HepG2 (cell line): ENCODE results near the gene C16orf54. TPM values are rescaled to one million over a fixed set of nuclear protein-coding genes. Genes with fewer than 3 reads are reported as not detected.

ENCODE experiments used
- ARNTL ChIP-seq: sonication (generic); formaldehyde crosslinking; IDR thresholded peaks from 2 replicates; pipeline ENCODE4 v1.4.0; 2020; ENCODE audit warnings: mild to moderate bottlenecking, missing genetic modification reagents
- CREB1 ChIP-seq, 2 experiments: fragments of 450-650 bp in 1 of 2; IDR thresholded peaks; 2 replicates each; pipeline ENCODE4 v1.6.1; 2016 to 2017; ENCODE audit warnings: control low read depth in 1 of 2, mild to moderate bottlenecking in 1 of 2, missing compliant biosample characterization in 1 of 2, missing genetic modification characterization in 1 of 2
- EP300 ChIP-seq, 3 experiments: sonication (generic) in 1 of 3; formaldehyde crosslinking in 1 of 3; IDR thresholded peaks; 2 replicates each; pipeline versions ENCODE4 v1.5.1 to v1.6.1; 2011 to 2020; ENCODE audit warnings: low read depth in 2 of 3, low read length in 2 of 3, borderline replicate concordance in 1 of 3, improper control_type of control experiment in 1 of 3, mild to moderate bottlenecking in 1 of 3, missing genetic modification reagents in 1 of 3, moderate library complexity in 1 of 3
- KDM2A ChIP-seq: sonication (generic); formaldehyde crosslinking; IDR thresholded peaks from 2 replicates; pipeline ENCODE4 v1.4.0; 2020; ENCODE audit warnings: low read depth, missing genetic modification reagents, borderline replicate concordance
- NR2F6 ChIP-seq, 2 experiments: IDR thresholded peaks; 2 replicates each; pipeline ENCODE4 v1.6.1; 2016; ENCODE audit warnings: antibody characterized with exemption in 1 of 2, mild to moderate bottlenecking in 1 of 2
- RBFOX2 ChIP-seq: fragments of 200-400 bp; formaldehyde crosslinking; IDR thresholded peaks from 2 replicates; pipeline ENCODE4 v1.6.1; 2017; ENCODE audit warnings: low read depth, mild to moderate bottlenecking, low read length
- TBX2 ChIP-seq: sonication (generic); formaldehyde crosslinking; IDR thresholded peaks from 2 replicates; pipeline ENCODE4 v1.5.0; 2020; ENCODE audit warnings: missing genetic modification reagents, mild to moderate bottlenecking, borderline replicate concordance
- ZNF263 ChIP-seq: sonication (generic); formaldehyde crosslinking; IDR thresholded peaks from 2 replicates; pipeline ENCODE4 v1.4.0; 2020; ENCODE audit warnings: missing genetic modification reagents
- ZNF496 ChIP-seq: sonication (generic); formaldehyde crosslinking; IDR thresholded peaks from 2 replicates; pipeline ENCODE4 v1.8.1; 2023; ENCODE audit warnings: mild to moderate bottlenecking, moderate library complexity, missing genetic modification reagents; ENCODE audit not compliant: insufficient replicate concordance
- ZNF776 ChIP-seq: sonication (generic); formaldehyde crosslinking; IDR thresholded peaks from 2 replicates; pipeline ENCODE4 v1.4.0; 2020; ENCODE audit warnings: mild to moderate bottlenecking, missing genetic modification reagents
- ZNF790 ChIP-seq: sonication (generic); formaldehyde crosslinking; IDR thresholded peaks from 2 replicates; pipeline ENCODE4 v1.8.0; 2022; ENCODE audit warnings: missing genetic modification reagents, mild to moderate bottlenecking, borderline replicate concordance
- ZNF891 ChIP-seq: sonication (generic); formaldehyde crosslinking; IDR thresholded peaks from 2 replicates; pipeline ENCODE4 v1.5.0; 2020; ENCODE audit warnings: mild to moderate bottlenecking, missing genetic modification reagents
- polyA plus RNA-seq, 8 experiments: library from polyadenylated mRNA; depleted of rRNA in 3 of 8; stranded (reverse) in 7 of 8; unstranded in 1 of 8; fragments of >200 nt; fragmentation: Illumina TruSeq in 4 of 8; extraction: Trizol in 4 of 8; gene quantifications; 2 replicates each; pipeline versions ENCODE4 v1.2.1 to v1.2.3, GENCODE V29; 2011 to 2016; ENCODE audit warnings: low read depth in 4 of 8, missing spikeins in 1 of 8, mixed read lengths in 1 of 8; ENCODE audit not compliant: insufficient read depth in 1 of 8
- total RNA-seq, 5 experiments: library from RNA; depleted of rRNA; stranded (reverse); fragments of >200 nt; fragmentation: Illumina TruSeq; extraction: Trizol; gene quantifications; 2 replicates each; pipeline ENCODE4 v1.2.3, GENCODE V29; 2016; ENCODE audit warnings: low read depth in 1 of 5
- TF ChIP-seq, protein P1 (sequence below): sonication (generic); formaldehyde crosslinking; conservative IDR thresholded peaks from 2 replicates; pipeline ENCODE4 v1.4.0; 2020; ENCODE audit warnings: mild to moderate bottlenecking, missing genetic modification reagents, moderate library complexity
- TF ChIP-seq, protein P2 (sequence below): sonication (generic); formaldehyde crosslinking; IDR thresholded peaks from 2 replicates; pipeline ENCODE4 v1.4.0; 2020; ENCODE audit warnings: missing genetic modification reagents, borderline replicate concordance
- TF ChIP-seq, protein P3 (sequence below): sonication (generic); formaldehyde crosslinking; IDR thresholded peaks from 2 replicates; pipeline ENCODE4 v1.8.1; 2023; ENCODE audit warnings: mild to moderate bottlenecking, moderate library complexity, missing genetic modification reagents

Gene C16orf54
- total and polyA plus RNA-seq, 2 of the 13 experiments (the other 11 are each of a cell fraction or from before 2014, with no cell fraction given), result not detected

DNA sequence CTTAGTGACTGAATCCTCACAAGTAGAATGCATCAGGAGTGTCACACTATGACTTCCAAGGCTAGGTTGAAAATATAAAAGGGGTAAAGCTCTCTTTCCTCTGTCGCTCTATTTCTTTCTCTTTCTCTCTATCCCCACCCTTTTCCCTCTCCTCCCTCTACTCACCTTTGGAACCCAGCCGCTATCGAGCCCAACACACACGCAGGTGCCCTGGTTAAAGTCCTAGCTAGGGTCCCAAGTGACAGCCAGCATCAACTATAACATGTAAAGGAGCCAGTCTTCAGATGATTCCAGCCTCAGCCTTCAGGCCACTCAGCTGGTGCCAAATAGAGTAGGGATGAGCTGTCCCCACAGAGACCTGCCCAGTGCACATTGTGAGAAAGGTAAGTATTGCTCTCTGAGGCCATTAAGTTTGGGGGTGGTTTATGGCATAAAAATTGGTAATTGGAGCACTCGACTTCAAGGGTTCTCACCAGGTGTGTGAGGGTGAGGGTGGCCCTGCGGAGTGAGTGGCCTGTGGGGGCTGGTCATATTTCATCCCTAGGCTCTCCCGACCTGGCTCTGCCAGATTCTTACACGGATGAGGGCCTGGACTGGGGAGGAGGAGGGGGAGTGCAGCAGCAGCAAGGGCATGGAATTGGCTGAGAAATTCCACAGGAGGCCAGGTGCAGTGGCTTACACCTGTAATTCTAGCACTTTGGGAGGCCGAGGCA lies 14.9 kb upstream of the C16orf54 start (continued):
- TF ChIP-seq NR2F6 (IDR thresholded peaks at IDR 0.05) (no peak), NR2F6 (CRISPR knock-in tag; IDR thresholded peaks at IDR 0.05) (0 out of 2 replicates have a peak, but pooled peaks have one; percentile 5), CREB1 (IDR thresholded peaks at IDR 0.05) (no peak), CREB1 (CRISPR knock-in tag; IDR thresholded peaks at IDR 0.05) (no peak), ZNF263 (CRISPR knock-in tag) (peak; percentile 86), ARNTL (CRISPR knock-in tag) (peak; percentile 14; the same call in 1 of the 2 replicates), RBFOX2 (no peak), EP300 (IDR thresholded peaks at IDR 0.05; ENCODE audit: low read depth in 2 of 2, low read length in 2 of 2) (peak in 1 of 2 experiments; percentile 35; a peak in 1 of 4 replicates), EP300 (CRISPR knock-in tag; IDR thresholded peaks at IDR 0.05; ENCODE audit: borderline replicate concordance) (no peak), ZNF891 (CRISPR knock-in tag) (0 out of 2 replicates have a peak, but pooled peaks have one; percentile 33), TBX2 (CRISPR knock-in tag) (peak; percentile 54), ZNF496 (no peak), ZNF790 (CRISPR knock-in tag) (no peak), KDM2A (CRISPR knock-in tag) (no peak), ZNF776 (no peak)
- TF ChIP-seq, protein P1, sequence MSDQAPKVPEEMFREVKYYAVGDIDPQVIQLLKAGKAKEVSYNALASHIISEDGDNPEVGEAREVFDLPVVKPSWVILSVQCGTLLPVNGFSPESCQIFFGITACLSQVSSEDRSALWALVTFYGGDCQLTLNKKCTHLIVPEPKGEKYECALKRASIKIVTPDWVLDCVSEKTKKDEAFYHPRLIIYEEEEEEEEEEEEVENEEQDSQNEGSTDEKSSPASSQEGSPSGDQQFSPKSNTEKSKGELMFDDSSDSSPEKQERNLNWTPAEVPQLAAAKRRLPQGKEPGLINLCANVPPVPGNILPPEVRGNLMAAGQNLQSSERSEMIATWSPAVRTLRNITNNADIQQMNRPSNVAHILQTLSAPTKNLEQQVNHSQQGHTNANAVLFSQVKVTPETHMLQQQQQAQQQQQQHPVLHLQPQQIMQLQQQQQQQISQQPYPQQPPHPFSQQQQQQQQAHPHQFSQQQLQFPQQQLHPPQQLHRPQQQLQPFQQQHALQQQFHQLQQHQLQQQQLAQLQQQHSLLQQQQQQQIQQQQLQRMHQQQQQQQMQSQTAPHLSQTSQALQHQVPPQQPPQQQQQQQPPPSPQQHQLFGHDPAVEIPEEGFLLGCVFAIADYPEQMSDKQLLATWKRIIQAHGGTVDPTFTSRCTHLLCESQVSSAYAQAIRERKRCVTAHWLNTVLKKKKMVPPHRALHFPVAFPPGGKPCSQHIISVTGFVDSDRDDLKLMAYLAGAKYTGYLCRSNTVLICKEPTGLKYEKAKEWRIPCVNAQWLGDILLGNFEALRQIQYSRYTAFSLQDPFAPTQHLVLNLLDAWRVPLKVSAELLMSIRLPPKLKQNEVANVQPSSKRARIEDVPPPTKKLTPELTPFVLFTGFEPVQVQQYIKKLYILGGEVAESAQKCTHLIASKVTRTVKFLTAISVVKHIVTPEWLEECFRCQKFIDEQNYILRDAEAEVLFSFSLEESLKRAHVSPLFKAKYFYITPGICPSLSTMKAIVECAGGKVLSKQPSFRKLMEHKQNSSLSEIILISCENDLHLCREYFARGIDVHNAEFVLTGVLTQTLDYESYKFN, result peak; percentile 37; the same call in 1 of the 2 replicates
- TF ChIP-seq, protein P2, sequence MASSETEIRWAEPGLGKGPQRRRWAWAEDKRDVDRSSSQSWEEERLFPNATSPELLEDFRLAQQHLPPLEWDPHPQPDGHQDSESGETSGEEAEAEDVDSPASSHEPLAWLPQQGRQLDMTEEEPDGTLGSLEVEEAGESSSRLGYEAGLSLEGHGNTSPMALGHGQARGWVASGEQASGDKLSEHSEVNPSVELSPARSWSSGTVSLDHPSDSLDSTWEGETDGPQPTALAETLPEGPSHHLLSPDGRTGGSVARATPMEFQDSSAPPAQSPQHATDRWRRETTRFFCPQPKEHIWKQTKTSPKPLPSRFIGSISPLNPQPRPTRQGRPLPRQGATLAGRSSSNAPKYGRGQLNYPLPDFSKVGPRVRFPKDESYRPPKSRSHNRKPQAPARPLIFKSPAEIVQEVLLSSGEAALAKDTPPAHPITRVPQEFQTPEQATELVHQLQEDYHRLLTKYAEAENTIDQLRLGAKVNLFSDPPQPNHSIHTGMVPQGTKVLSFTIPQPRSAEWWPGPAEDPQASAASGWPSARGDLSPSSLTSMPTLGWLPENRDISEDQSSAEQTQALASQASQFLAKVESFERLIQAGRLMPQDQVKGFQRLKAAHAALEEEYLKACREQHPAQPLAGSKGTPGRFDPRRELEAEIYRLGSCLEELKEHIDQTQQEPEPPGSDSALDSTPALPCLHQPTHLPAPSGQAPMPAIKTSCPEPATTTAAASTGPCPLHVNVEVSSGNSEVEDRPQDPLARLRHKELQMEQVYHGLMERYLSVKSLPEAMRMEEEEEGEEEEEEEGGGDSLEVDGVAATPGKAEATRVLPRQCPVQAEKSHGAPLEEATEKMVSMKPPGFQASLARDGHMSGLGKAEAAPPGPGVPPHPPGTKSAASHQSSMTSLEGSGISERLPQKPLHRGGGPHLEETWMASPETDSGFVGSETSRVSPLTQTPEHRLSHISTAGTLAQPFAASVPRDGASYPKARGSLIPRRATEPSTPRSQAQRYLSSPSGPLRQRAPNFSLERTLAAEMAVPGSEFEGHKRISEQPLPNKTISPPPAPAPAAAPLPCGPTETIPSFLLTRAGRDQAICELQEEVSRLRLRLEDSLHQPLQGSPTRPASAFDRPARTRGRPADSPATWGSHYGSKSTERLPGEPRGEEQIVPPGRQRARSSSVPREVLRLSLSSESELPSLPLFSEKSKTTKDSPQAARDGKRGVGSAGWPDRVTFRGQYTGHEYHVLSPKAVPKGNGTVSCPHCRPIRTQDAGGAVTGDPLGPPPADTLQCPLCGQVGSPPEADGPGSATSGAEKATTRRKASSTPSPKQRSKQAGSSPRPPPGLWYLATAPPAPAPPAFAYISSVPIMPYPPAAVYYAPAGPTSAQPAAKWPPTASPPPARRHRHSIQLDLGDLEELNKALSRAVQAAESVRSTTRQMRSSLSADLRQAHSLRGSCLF, result no peak
- TF ChIP-seq, protein P3, sequence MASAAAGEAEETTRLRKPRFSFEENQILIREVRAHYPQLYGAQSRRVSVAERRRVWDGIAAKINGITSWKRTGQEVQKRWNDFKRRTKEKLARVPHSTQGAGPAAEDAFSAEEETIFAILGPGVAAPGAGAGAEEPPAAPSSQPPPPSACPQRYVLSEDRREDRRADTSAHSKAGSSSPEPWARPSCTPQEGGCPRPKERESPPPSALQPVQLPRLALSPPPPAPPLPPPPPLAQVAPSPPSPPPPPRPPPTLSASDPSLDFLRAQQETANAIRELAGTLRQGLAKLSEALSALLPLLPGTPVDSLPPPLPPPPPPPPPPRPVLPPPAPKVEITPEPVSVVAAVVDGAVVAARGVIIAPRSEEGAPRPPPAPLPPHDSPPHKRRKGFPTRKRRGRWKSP (CRISPR knock-in tag), result no peak
